Measurements from ENCODE around the gene RAB3IP. TPM values are rescaled to one million over a fixed set of nuclear protein-coding genes. Genes with fewer than 3 reads are reported as not detected.
A peak's percentile ranks its signal among the peaks of the same experiment; 100 is the strongest.

The RAB3IP gene
- total RNA-seq, 1 experiment from 2014 or later: 30.3 TPM

GRCh38 chr12:69708649-69709048 lies 30.0 kb upstream of the RAB3IP start:
- CTCF ChIA-PET: no interaction called here
- no TSS peak for BruUV-seq (replicated peaks)
- Histone ChIP-seq H3K9me2 (ENCODE audit: insufficient read depth) (no peaks in the 10 kb centered on the region), H3K79me2 (ENCODE audit: low read depth) (no peaks in the 10 kb centered on the region), H3F3A (ENCODE audit: insufficient read depth, low read depth) (no peaks in the 10 kb centered on the region), H3K27me3 (ENCODE audit: insufficient read depth, low read depth) (no peaks in the 10 kb centered on the region), H3K36me3 (ENCODE audit: low read depth) (no peaks in the 10 kb centered on the region), H3K27ac (no peak overlapping the region), H3K4me2 (no peak overlapping the region), H3K4me3 (no peak overlapping the region), H3K4me1 (replicated peaks; ENCODE audit: insufficient read depth) (no peaks in the 10 kb centered on the region), H2AFZ (no peak overlapping the region), H4K20me1 (ENCODE audit: insufficient read depth) (no peaks in the 10 kb centered on the region), H3K9me3 (ENCODE audit: insufficient read depth, low read depth) (0 out of 2 replicates have a peak, but pooled peaks cover 8% of the 10 kb centered on the region)
- DNase-seq: no peak
- no peak for TF ChIP-seq EZH2 (IDR thresholded peaks at IDR 0.05; ENCODE audit: low read depth)
- peak; percentile 52 for TF ChIP-seq CTCF (conservative IDR thresholded peaks at IDR 0.05)
- POLR2A ChIA-PET (ENCODE audit: unreplicated experiment): no interaction called here
- intact Hi-C loops (cut with micrococcal nuclease; ENCODE audit: unreplicated experiment): no loop called here

- no TSS peak for BruUV-seq (replicated peaks)
- CTCF ChIA-PET: no interaction called here
- Histone ChIP-seq H3K36me3 (ENCODE audit: low read depth) (no peaks in the 10 kb centered on the region), H3K9me2 (ENCODE audit: insufficient read depth) (no peaks in the 10 kb centered on the region), H4K20me1 (ENCODE audit: insufficient read depth) (no peaks in the 10 kb centered on the region), H3K27me3 (ENCODE audit: insufficient read depth, low read depth) (no peaks in the 10 kb centered on the region), H2AFZ (no peak overlapping the region), H3K4me2 (no peak overlapping the region), H3F3A (ENCODE audit: insufficient read depth, low read depth) (no peaks in the 10 kb centered on the region), H3K4me1 (replicated peaks; ENCODE audit: insufficient read depth) (no peaks in the 10 kb centered on the region), H3K9me3 (ENCODE audit: insufficient read depth, low read depth) (0 out of 2 replicates have a peak, but pooled peaks cover 8% of the 10 kb centered on the region), H3K4me3 (no peak overlapping the region), H3K79me2 (ENCODE audit: low read depth) (no peaks in the 10 kb centered on the region), H3K27ac (no peak overlapping the region)
- POLR2A ChIA-PET (ENCODE audit: unreplicated experiment): no interaction called here
- DNase-seq: peak in 1 of 2 experiments; percentile 36
- TF ChIP-seq CTCF (conservative IDR thresholded peaks at IDR 0.05): no peak
- TF ChIP-seq EZH2 (IDR thresholded peaks at IDR 0.05; ENCODE audit: low read depth): no peak
- intact Hi-C loops (cut with micrococcal nuclease; ENCODE audit: unreplicated experiment): no loop called here
Observed at GRCh38 chr12:69712826-69713225, 25.8 kb upstream of the RAB3IP start.

GRCh38 chr12:69714542-69714941 lies 24.1 kb upstream of the RAB3IP start:
- Histone ChIP-seq H3K9me2 (ENCODE audit: insufficient read depth) (no peaks in the 10 kb centered on the region), H3K4me3 (no peak overlapping the region), H3K27me3 (ENCODE audit: insufficient read depth, low read depth) (no peaks in the 10 kb centered on the region), H3K36me3 (ENCODE audit: low read depth) (no peaks in the 10 kb centered on the region), H3K79me2 (ENCODE audit: low read depth) (no peaks in the 10 kb centered on the region), H4K20me1 (ENCODE audit: insufficient read depth) (no peaks in the 10 kb centered on the region), H3K4me2 (no peak overlapping the region), H3K9me3 (ENCODE audit: insufficient read depth, low read depth) (no peaks in the 10 kb centered on the region), H3K27ac (no peak overlapping the region), H2AFZ (no peak overlapping the region), H3K4me1 (replicated peaks; ENCODE audit: insufficient read depth) (no peaks in the 10 kb centered on the region), H3F3A (ENCODE audit: insufficient read depth, low read depth) (no peaks in the 10 kb centered on the region)
- intact Hi-C loops (cut with micrococcal nuclease; ENCODE audit: unreplicated experiment): no loop called here
- no TSS peak for BruUV-seq (replicated peaks)
- CTCF ChIA-PET: no interaction called here
- TF ChIP-seq EZH2 (IDR thresholded peaks at IDR 0.05; ENCODE audit: low read depth): no peak
- TF ChIP-seq CTCF (conservative IDR thresholded peaks at IDR 0.05): no peak
- POLR2A ChIA-PET (ENCODE audit: unreplicated experiment): no interaction called here
- no peak for DNase-seq

Data from PC-9 (cell line).